CD14-positive monocyte (primary cell): ENCODE results near the gene ACACA. TPM values are rescaled to one million over a fixed set of nuclear protein-coding genes. Genes with fewer than 3 reads are reported as not detected.

Source experiments
- DNase-seq, 3 donors: peaks; one replicate each; pipeline ENCODE4 v3.0.0-alpha.2; 2011 to 2022
- H2AFZ ChIP-seq: 2 replicates; pipeline ENCODE4 v1.6.0; 2012; ENCODE audit warnings: mild to moderate bottlenecking, low read depth, low read length, inconsistent platforms; ENCODE audit not compliant: insufficient read depth, poor library complexity, severe bottlenecking
- H3K27ac ChIP-seq, 2 donors: 1 replicate in 1 of 2; 2 replicates in 1 of 2; pipeline ENCODE4 v1.5.1; 2012 to 2013; ENCODE audit warnings: low read length in 2 of 2, control low read depth in 1 of 2, inconsistent platforms in 1 of 2, low read depth in 1 of 2, mild to moderate bottlenecking in 1 of 2
- H3K27me3 ChIP-seq, 2 donors: one replicate each; pipeline versions ENCODE4 v1.6.0 to v1.6.1; 2011 to 2013; ENCODE audit warnings: low read length in 2 of 2; ENCODE audit not compliant: control insufficient read depth in 2 of 2, insufficient read depth in 2 of 2
- H3K36me3 ChIP-seq, 2 donors: replicated peaks in 1 of 2; 1 replicate in 1 of 2; 2 replicates in 1 of 2; pipeline versions ENCODE4 v1.5.1 to v1.6.1; 2012 to 2013; ENCODE audit warnings: low read length in 2 of 2, control low read depth in 1 of 2, inconsistent platforms in 1 of 2, mild to moderate bottlenecking in 1 of 2; ENCODE audit not compliant: insufficient read depth in 2 of 2, control insufficient read depth in 1 of 2
- H3K4me1 ChIP-seq, 2 donors: 1 replicate in 1 of 2; 2 replicates in 1 of 2; pipeline versions ENCODE4 v1.5.1 to v1.6.1; 2012 to 2013; ENCODE audit warnings: low read length in 2 of 2, control low read depth in 1 of 2, inconsistent platforms in 1 of 2, mild to moderate bottlenecking in 1 of 2, moderate library complexity in 1 of 2; ENCODE audit not compliant: insufficient read depth in 2 of 2, control insufficient read depth in 1 of 2
- H3K4me2 ChIP-seq: replicated peaks from 2 replicates; pipeline ENCODE3; 2012; ENCODE audit warnings: low read length, moderate library complexity, mild to moderate bottlenecking; ENCODE audit not compliant: poor library complexity, severe bottlenecking; ENCODE audit errors: extremely low read depth
- H3K4me3 ChIP-seq, 3 experiments: fragments of 200-600 bp in 1 of 3; sonication (generic) in 1 of 3; replicated peaks in 1 of 3; 1 replicate in 2 of 3; 2 replicates in 1 of 3; pipeline ENCODE4 v1.5.1; 2011 to 2013; ENCODE audit warnings: low read length in 3 of 3, mild to moderate bottlenecking in 3 of 3, control low read depth in 2 of 3, low read depth in 2 of 3, inconsistent platforms in 1 of 3, moderate library complexity in 1 of 3
- H3K79me2 ChIP-seq: 2 replicates; pipeline ENCODE4 v1.6.0; 2012; ENCODE audit warnings: mild to moderate bottlenecking, control low read depth, inconsistent platforms, low read length, moderate library complexity; ENCODE audit not compliant: insufficient read depth
- H3K9ac ChIP-seq: 2 replicates; pipeline ENCODE4 v1.6.0; 2017; ENCODE audit warnings: low read length, mild to moderate bottlenecking; ENCODE audit not compliant: insufficient read depth, poor library complexity, severe bottlenecking
- H3K9me3 ChIP-seq, 2 donors: replicated peaks in 1 of 2; 1 replicate in 1 of 2; 2 replicates in 1 of 2; pipeline versions ENCODE4 v1.5.1 to v1.6.1; 2012 to 2013; ENCODE audit warnings: low read length in 2 of 2, control low read depth in 1 of 2; ENCODE audit not compliant: control insufficient read depth in 1 of 2, insufficient read depth in 1 of 2
- H4K20me1 ChIP-seq: 2 replicates; pipeline ENCODE4 v1.6.0; 2012; ENCODE audit warnings: mild to moderate bottlenecking, low read length, control low read depth, moderate library complexity; ENCODE audit not compliant: insufficient read depth
- H3K27ac Mint-ChIP-seq, 7 donors: one replicate each; pipeline ENCODE4 v1.8.0; 2020; ENCODE audit warnings: mild to moderate bottlenecking in 7 of 7, mixed read lengths in 7 of 7, moderate library complexity in 6 of 7, inconsistent platforms in 2 of 7
- H3K27me3 Mint-ChIP-seq, 3 donors: one replicate each; pipeline ENCODE4 v1.8.0; 2021 to 2022; ENCODE audit warnings: low read depth in 3 of 3, mild to moderate bottlenecking in 3 of 3, mixed read lengths in 3 of 3, moderate library complexity in 3 of 3, inconsistent platforms in 1 of 3
- H3K36me3 Mint-ChIP-seq, 2 donors: one replicate each; pipeline ENCODE4 v1.8.0; 2020; ENCODE audit warnings: mixed read lengths in 2 of 2, inconsistent platforms in 1 of 2, mild to moderate bottlenecking in 1 of 2
- H3K4me1 Mint-ChIP-seq: one replicate; pipeline ENCODE4 v1.8.0; 2020; ENCODE audit warnings: mild to moderate bottlenecking, mixed read lengths
- H3K4me3 Mint-ChIP-seq, 2 donors: one replicate each; pipeline ENCODE4 v1.8.0; 2020; ENCODE audit warnings: mild to moderate bottlenecking in 2 of 2, mixed read lengths in 2 of 2, moderate library complexity in 1 of 2
- H3K9me3 Mint-ChIP-seq, 7 donors: one replicate each; pipeline ENCODE4 v1.8.0; 2020 to 2022; ENCODE audit warnings: mixed read lengths in 7 of 7, mild to moderate bottlenecking in 6 of 7, moderate library complexity in 6 of 7, inconsistent platforms in 2 of 7
- CTCF ChIP-seq: fragments of 200-600 bp; IDR thresholded peaks from one replicate; pipeline ENCODE4 v1.8.0; 2022; ENCODE audit warnings: antibody characterized with exemption, mild to moderate bottlenecking
- WGBS: methylation state at CpG from one replicate; pipeline ENCODE4 v1.1.5; 2013; ENCODE audit warnings: missing lambda C conversion rate; ENCODE audit not compliant: insufficient coverage; 5-methylcytosine and 5-hydroxymethylcytosine counted together
- intact Hi-C, 2 donors: fragments of 100-400 bp; cut with micrococcal nuclease; formaldehyde crosslinking; loops; one replicate each; pipeline versions ENCODE4 v1.15.0 to v1.15.1; 2023
- polyA plus RNA-seq, 3 donors: library from polyadenylated mRNA; depleted of rRNA in 1 of 3; unstranded in 2 of 3; stranded (reverse) in 1 of 3; fragments of 300-500 nt in 2 of 3; fragments of >200 nt in 1 of 3; fragmentation: Illumina TruSeq in 2 of 3; gene quantifications; 1 replicate in 2 of 3; 2 replicates in 1 of 3; pipeline ENCODE4 v1.2.3, GENCODE V29; 2012 to 2021

Gene ACACA
- polyA plus RNA-seq, 3 donors: 3.5 to 4.6 (median 3.8) TPM

- 100% methylated on average over 2 of the region's 6 CpGs for WGBS
- no peak for DNase-seq
- Histone ChIP-seq H3K9me3 (no peaks in the 10 kb centered on the region), H3K27ac (peak overlapping the region in 1 of 2 donors; percentile 82), H2AFZ (peak overlapping the region; percentile 61), H3K4me1 (peaks cover 12 to 15% of the 10 kb centered on the region in 2 donors), H3K36me3 (peaks cover 2 to 6% of the 10 kb centered on the region in 2 donors), H3K4me3 (no peak overlapping the region), H3K79me2 (no peaks in the 10 kb centered on the region), H3K9ac (no peak overlapping the region), H3K27me3 (no peaks in the 10 kb centered on the region), H4K20me1 (no peaks in the 10 kb centered on the region), H3K4me2 (no peak overlapping the region)
- no peaks in the 10 kb centered on the region for H3K9me3 Mint-ChIP-seq
- no peaks in the 10 kb centered on the region for H3K27me3 Mint-ChIP-seq
- no peak overlapping the region for H3K4me3 Mint-ChIP-seq
- TF ChIP-seq CTCF: no peak
- intact Hi-C loops: no loop called here
- H3K36me3 Mint-ChIP-seq: peaks cover 22 to 27% of the 10 kb centered on the region in 2 donors
- H3K27ac Mint-ChIP-seq: peak overlapping the region in 3 of 7 donors; percentile 4 to 92 (median 79)
- peaks cover 17% of the 10 kb centered on the region for H3K4me1 Mint-ChIP-seq
Measured at GRCh38 chr17:37274461-37274860, 132.2 kb downstream of the ACACA start.

GRCh38 chr17:37273409-37274051 lies 133.1 kb downstream of the ACACA start:
- Mint-ChIP-seq H3K4me1 (peaks cover 17% of the 10 kb centered on the region), H3K4me3 (peak overlapping the region; percentile 1 to 77), H3K27ac (peak overlapping the region; percentile 79 to 95 (median 90)), H3K36me3 (peaks cover 26 to 32% of the 10 kb centered on the region in 2 donors), H3K9me3 (peaks cover 0 to 2% (median 0%) of the 10 kb centered on the region in 7 donors), H3K27me3 (no peaks in the 10 kb centered on the region)
- H3K79me2 ChIP-seq: no peaks in the 10 kb centered on the region
- no peaks in the 10 kb centered on the region for H3K27me3 ChIP-seq
- intact Hi-C loops: no loop called here
- peak overlapping the region; percentile 9 to 82 for H3K27ac ChIP-seq
- H3K9ac ChIP-seq: peak overlapping the region; percentile 23
- TF ChIP-seq CTCF: no peak
- H3K36me3 ChIP-seq: peaks cover 2 to 6% of the 10 kb centered on the region in 2 donors
- H3K9me3 ChIP-seq: no peaks in the 10 kb centered on the region
- H3K4me1 ChIP-seq: peaks cover 12 to 15% of the 10 kb centered on the region in 2 donors
- DNase-seq: peak in 2 of 3 donors; percentile 5 to 16
- H3K4me2 ChIP-seq: peak overlapping the region; percentile 42
- 15% methylated on average over 2 of the region's 3 CpGs for WGBS
- H4K20me1 ChIP-seq: no peaks in the 10 kb centered on the region
- H2AFZ ChIP-seq: peak overlapping the region; percentile 61
- H3K4me3 ChIP-seq: peak overlapping the region in 2 of 3 experiments; percentile 25 to 53
